ENCODE results near the gene HERPUD2.

Gene HERPUD2, protein sequence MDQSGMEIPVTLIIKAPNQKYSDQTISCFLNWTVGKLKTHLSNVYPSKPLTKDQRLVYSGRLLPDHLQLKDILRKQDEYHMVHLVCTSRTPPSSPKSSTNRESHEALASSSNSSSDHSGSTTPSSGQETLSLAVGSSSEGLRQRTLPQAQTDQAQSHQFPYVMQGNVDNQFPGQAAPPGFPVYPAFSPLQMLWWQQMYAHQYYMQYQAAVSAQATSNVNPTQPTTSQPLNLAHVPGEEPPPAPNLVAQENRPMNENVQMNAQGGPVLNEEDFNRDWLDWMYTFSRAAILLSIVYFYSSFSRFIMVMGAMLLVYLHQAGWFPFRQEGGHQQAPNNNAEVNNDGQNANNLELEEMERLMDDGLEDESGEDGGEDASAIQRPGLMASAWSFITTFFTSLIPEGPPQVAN

DNA sequence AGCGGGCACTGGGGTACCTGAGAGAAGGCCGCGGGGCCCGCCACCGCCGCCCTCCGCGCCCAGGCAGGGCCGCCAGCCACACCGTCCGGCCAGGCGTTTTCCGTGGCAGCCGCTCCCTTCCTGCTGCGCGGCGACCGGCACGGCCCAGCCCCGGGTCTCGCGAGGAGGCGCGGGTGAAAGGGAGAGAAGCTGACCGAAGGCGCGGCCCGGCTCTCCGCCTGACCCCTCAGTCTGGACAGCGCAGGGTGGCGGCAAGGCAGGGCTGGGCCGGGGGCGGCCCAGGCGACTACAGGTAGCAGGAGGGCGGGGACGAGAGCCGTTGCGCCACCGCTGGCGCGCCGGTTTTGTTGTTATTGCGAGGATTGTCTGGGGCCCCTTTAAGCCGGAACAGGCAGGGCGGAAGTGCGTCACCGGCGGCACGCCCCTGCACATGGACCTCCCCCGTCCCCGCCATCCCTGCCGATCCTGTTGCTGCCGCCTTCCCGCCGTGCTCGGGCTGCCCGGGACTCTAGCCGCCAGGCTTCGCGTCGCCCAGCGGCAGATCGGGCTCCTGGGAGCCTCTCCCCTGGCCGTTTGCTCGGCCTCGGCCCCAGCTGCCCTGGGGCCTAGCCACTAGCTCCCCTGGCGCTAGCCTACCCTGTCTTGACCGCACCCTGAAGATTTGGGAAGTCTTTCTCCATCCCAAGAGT, at the start of gene HERPUD2:
HERPUD2 (minus strand) TSS at position 352 of the 689 bp plus-strand sequence. CDS start 805 bp downstream, outside the sequence.
- peak; percentile 89 for DNase-seq

DNA sequence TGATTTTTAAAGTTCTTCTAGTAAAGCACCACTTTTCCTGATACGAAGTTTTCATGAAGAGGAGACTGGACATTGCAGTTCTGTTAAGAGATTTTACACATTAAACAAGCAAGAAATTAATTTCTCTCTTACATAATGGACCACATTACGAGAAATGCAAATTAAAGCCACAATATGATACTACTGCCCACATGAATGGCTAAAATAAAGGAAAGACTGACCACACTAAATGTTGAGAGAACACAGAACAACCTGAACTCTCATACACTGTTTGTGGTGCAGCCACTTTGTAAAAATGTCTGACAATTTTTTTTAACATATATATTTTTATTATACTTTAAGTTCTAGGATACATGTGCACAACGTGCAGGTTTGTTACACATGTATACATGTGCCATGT, 44.0 kb upstream of the HERPUD2 start:
- DNase-seq, result no peak

DNA sequence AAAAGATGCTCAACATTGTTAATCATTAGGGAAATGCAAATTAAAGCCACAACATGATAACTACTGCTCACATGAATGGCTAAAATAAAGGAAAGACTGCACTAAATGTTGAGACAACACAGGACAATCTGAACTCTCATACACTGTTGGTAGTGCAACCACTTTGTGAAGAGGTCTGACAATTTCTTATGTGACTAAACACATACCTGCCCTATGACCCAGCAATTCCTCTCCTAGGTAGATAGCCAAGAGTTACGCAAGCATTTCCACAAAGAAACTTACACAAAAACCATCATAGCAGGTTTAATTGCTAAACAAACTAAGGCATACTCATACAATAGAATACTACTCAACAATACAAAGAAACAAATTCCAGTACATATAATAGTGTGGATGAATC, 41.8 kb upstream of the HERPUD2 start:
- no peak for DNase-seq

DNA sequence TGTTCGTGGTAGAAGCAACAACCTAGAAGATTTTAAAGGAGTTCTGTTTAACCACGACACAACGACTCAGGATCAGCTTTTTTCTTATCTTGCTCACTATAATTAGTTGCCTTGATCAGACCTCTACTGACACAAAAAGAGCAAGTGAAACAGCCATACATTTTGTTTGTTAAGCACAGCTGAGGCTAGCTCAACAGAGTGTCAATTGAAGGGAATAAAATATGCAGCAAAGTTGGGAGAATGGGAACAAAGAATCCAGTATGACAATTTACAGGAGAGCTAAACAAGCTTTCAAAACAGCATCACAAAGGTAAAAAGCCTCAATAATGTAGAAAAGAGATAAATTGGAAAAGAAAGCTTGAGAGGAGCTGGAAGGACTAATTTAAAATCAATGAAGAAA, 40.5 kb upstream of the HERPUD2 start:
- DNase-seq, result no peak

DNA sequence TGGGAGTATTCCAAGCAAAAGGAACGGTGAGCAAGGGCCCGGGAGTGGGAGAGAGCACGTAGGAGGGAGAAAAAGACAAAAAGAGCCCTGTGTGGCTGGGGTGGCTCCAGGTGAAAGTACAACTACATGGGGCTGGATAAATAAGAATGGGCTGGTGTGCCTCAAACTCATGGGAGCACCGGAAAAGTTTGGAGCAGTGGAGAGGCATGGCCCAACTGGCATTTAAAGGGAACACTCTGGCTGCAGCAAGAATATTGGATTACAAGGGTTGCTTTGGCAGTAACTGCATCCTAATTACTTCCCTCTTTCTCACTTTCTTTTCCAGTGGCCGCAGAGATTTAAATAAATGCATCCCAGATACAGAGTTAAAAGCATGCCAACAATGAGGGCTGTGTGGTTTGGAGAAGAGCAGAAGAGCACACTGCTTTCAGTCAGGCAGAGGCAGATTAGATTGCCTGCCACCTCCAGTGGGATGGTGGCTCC, 39.1 kb upstream of the HERPUD2 start:
- DNase-seq, result no peak

DNA sequence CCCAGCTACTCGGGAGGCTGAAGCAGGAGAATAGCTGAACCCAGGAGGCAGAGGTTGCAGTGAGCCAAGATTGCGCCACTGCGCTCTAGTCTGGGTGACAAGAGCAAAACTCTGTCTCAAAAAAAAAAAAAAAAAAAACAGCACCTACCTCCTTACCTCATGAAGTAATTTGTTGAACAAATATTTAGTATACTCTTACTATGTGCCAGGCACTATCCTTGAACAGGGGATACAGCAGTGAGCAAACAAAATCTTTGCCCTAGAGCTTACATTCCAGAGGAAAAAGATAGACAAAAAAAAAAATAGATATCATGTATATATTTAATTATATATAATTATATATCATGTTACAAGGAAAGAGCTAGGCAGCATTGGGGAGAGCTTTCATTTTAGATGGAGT, 36.4 kb upstream of the HERPUD2 start:
- DNase-seq, result no peak

DNA sequence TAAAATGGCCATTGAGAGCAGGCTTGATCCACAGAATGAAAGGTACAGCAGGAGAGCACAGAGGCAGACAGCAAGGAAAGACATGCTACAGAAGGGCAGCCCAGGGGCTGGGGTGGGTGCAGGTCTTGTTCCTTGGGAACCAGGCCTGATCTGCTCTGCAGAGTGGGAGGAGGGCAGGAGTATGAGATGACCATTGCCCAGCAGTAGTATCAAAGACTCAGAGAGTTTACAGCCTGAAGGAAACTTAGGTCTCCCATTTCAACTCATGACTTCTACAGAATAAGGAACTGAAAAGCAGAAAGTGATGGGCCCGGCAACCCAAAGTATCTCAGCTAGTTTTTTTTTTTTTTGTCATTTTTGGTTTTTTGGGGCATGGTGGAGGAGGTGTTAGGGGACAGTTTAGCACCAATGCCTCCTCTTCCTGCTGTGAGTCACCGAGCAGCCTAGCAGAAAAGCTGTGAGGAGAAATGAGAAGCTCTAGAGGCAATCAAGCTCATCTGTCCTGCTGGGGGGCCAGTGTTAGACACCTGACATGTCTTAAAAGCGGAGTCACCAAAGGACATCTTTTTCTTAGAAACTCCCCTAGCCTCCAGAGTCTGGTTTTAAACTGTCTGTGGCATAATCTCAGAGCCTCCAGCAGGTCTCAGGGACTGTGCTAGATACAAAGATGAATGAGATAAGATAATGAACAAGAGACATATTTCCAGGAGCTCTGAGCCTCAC, 34.3 kb upstream of the HERPUD2 start:
- DNase-seq, result no peak

DNA sequence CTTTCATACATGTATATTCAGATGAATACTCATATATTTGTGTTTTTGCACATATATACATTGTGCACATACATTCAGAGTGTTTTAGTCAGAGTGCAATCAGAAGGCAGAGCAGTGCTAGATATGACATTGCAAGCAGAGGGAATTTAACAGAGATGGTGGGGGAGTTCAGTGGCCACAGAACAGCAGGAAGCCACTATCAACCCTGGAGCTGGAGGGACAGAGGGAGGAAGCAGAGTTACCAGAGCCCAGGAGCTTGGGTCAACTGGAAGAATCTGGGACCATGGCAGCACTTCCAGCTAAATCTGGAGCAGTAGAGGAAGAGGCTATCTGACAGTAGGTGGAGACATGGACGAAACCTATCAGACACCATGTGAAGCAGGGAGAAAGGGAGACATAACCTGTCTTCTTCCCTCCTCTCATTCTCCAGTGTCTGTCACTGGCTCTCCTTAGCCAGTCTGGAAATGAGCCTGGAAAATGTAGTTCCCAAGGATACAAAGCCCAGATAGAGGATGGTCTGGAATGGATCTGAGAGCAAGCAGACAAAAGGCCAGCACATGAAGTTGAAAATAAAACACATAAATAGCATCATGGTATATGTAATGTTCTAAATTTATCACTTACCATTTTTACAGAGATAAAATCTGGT, 33.6 kb upstream of the HERPUD2 start:
- DNase-seq, result no peak

DNA sequence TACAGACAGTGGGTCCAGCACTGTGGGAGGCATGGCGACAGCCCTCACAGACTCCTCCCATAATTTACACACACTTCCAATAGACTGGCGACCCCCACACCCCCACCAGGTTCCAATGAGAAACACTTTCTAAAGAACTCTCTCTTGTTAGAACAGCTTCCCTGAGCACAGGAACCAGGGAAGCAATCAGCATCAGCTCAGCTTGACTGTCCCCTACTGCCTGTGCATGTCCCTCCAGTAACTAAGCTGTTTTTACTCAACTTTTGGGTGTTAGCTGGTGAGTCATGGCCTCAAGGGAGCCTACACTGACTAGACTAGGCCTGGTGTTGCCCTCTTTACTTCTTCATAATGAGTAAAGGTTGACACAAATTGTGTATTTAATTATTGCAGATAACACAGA, 32.6 kb upstream of the HERPUD2 start:
- no peak for DNase-seq

DNA sequence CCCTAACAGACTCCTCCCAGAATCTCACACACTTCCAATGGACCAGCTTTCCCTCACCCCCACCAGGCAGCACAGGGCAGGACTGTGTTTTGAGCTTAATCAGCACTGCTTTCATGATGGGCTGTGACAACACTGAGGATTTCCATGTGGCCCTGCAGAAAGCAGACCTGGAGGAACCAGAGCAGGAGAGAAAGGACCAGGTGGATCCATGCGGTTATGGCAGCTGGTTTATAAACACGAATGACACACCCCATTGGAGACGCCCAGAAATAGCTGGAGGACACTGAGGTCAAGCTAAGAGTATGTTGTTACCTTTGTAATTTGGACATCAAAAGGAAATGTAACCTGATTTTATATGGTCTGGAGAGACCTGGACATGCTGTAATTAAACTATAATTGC, 31.7 kb upstream of the HERPUD2 start:
- no peak for DNase-seq

DNA sequence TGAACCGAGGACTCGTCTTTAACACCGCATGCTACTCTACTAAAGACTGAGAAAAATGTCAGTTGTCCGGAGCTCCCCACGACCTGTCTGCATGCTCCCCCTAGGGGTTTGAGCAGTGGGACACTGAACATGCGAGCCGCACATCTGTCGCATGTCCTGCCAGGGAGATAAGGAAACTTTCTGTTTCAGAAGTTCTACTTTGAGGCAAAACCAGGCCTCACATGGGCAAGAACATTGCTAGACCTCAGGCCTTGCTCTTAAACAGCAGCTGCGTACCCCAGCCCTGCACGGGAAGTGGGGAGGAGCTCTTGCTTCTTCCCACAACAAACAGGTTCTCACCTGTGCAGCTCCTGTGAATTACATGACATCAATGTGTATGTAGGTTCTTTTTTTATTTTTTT, 30.3 kb upstream of the HERPUD2 start:
- DNase-seq, result no peak

DNA sequence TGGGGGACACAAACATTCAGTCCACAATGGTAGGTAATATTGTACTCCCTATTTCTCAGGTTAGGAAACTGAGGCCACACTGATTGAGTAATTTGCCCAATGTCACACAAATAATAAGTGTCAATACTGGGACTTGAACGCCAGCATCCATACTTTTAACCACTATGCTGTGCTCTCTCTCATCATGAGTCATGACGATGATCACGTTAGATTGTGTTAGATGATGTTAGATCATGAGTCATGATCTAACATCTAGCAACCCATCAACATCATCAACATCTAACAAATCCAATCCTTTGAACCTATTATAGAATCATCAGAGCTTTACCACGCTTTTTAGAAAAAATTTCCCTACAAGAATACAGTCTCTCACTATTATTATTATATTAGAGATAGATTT, 28.1 kb upstream of the HERPUD2 start:
- DNase-seq, result no peak

DNA sequence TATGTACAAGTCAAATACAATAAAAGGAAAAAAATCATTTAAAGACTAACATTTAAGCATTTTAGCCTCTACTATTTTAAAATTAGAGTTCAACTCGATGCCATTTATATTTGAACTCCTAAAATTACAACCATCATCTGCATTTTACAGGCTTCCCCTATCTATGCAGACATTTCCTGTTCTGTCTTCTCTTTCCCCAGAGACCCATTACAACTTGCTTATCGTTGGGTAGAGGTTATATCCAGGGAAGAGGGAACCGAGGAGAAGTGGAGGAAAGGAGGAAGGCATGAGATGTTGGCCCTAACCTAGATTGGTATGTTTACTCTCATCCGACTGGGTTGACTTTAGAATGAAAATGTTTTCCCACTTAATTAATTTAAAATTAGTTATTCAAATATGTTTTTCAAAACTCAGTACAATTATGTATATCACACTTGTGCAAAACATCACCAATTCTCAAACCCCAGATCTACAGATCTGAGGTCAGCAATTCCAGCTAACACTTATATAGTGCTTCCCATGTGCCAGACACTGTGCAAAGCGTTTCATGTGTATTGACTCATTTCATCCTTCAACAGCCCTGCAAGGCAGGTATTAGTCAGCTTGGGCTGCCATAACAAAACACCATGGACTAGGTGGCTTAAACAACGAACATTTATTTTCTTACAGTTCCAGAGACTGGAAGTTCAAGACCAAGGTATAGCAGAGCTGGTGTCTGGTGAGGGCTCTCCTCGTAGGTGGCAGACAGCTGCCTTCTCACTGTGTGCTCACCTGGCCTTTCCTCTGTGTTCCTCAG, 27.3 kb upstream of the HERPUD2 start:
- DNase-seq, result no peak

DNA sequence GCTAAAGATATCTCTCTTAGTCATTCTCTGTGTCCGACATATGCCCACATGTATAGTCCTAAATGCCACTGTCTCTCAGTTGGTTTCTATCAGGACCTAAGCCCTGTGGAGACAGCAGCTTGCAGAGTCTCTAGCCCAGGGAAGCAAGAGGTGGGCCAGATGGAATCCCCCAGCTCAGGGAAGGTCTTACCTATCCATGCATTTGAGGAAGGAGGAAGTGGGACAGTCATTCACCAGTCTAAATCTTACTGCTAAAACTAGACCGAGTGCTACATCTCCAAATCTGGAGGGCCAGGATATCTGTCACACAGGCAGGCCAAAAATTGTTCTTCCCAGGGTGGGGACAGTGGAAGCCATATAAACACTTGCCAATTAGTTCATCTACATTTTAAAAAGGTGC, 26.4 kb upstream of the HERPUD2 start:
- no peak for DNase-seq

DNA sequence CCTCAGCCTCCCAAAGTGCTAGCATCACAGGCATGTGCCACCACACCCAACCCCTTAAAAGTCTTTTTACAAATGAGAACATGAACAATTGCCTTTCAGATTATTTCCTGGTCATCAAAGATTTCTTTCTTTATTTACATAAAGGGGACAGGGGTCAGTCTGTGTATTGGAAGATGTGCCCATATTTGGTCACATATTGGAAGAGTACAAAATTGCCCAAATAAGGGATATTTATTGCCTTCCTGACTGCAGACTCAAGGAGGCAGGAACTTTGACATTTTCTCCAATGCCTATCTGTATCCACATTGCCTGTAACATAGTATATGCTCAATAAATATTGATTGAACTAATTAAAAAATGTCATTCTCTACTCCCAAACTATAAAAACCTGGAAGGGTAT, 25.9 kb upstream of the HERPUD2 start:
- no peak for DNase-seq

DNA sequence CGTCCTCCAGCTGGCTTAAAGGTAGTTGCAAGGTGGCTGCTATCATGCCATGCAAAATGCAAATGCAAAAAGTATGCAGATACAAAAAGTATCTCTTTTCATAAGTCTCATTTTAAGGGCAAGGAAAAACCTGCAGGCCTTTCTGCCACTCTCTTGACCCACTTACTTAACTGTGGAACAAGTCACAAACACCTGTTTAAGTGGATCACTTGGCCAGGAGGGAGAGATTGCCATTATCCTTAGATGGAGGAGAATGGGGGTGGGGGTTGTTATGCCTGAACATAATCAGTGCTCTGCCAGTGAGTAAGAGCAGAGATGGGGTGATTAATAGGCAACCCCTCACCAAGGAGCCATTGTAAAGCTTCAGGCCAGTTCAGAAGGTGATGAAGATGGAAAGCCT, 25.1 kb upstream of the HERPUD2 start:
- DNase-seq, result no peak

DNA sequence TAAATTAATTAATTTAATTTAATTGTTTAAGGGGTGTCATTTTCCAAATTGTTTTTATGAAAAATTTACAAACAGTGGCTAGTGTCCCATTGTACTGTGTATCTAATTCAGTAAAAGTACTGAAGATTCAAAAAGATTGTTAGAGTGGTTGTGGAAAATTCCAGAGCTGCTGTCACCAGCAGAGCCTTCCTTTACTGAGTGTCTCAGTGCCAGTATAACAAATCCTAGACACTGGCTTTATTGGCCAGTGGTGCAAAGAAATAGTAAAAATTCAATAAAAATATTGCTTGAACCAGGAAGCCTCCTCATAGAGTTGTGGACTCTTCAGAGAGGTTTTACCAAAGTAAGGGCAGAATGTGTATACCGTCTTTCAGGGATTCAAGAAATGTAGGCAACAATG, 23.1 kb upstream of the HERPUD2 start:
- DNase-seq, result no peak

DNA sequence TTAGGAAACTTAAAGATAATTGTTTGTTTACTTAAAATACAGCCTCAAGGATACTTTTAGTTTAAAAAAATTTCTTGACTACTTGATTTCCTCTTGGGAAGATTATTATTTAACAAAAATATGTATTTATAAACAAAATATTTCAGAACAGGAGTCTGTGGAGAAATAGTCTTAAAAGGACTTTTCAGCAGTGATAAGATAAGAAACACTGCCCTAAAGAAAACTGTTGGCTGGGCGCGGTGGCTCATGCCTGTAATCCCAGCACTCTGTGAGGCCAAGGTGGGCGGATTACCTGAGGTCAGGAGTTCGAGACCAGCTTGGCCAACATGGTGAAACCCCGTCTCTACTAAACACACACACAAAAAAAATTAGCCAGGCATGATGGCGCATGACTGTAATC, 22.6 kb upstream of the HERPUD2 start:
- DNase-seq, result no peak

DNA sequence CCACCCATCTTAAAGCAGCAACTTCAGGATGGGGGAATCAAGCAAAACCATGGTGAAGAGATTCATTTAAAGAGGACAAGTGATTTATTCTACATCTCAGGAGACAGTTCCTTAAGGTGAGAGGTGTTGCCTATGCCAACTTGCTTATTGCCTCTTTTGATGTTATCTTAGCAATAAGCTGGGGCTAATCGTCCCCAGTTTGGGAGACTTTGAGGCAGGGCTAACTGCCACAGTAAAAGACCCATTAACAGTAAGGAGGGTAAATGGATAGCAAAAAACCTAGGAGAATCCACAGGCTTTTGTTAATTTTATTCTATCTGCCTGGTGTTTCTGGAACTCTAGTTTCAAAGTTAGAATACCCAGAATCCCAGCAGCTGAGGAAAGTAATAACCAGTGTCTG, 22.1 kb upstream of the HERPUD2 start:
- no peak for DNase-seq

DNA sequence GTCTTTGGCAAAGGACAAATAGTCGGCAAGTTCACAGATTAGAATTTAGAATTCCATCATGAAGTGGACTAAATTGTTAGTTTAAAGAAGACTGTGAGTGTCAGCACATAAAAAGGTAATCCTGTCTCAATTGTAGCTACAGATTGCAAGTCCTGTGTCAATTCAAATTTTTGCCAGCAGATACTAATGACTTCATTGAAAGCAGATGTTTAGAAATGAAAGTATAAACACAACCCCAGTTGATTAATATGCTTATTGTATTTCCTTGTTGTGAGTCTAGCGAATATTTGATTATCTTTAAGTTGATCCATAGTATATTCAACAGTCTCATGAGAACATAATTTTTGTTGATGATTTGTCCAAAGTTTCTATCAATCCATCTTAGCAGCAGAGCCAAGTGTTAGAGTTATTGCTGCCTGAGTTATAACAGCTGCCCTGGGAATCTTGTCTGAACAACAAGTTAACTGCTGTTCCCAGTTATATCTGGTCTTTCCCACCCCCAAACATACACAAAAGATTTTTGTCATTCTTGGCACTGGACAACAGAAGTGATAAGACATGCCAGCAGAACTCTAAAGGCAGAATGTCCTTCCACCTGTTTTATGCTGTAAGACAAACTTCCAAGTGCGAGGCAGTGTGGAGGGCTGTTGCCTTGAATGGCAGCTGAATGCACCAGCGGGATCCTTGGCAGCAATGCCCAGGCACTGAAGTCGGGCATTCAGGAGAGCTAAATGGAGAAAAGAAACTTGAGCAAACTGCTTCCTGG, 21.3 kb upstream of the HERPUD2 start:
- DNase-seq, result no peak

DNA sequence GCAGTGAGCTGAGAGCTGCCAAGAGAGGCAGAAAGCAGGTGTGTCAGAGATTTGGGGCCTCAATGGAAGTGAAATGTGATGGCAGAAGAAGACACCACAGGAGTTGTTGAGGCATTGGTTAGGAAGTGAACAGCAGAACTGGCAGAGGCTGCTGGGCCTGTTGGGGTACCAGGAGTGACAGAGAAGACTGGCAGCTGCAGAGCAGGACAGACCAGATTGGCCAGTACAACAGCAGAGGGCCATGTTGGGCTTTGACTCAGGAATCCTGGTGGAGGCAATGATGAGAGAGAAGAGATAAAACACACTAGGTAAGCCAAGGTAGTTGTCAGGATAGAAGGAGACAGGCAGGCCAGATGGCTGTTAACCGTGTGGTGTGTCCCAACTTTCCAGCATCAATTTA, 19.9 kb upstream of the HERPUD2 start:
- DNase-seq, result no peak

DNA sequence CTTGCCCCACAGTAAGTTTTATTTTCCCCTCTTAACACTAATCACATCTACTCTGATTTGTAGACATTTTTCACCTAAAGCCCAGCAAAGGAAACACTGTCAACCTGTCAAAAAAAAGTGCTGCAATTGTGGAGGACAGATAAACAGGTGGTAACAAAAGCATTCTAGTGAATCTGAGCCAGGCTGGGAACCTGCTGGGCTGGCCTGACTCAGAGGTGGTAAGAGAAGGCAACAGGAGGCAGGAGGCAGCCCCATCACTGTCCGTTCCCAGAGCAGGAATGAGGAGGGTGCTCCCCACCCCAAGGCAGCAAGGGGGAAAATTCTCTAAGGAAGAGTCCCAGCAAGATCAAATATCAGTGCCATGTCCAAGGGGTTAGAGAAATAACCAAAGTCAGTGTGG, 19.5 kb upstream of the HERPUD2 start:
- no peak for DNase-seq

Measured in COR-L47 (cell line).